ENCODE measurements around the gene IMMP2L. TPM values are rescaled to one million over a fixed set of nuclear protein-coding genes. Genes with fewer than 3 reads are reported as not detected.

Gene IMMP2L
- total and polyA plus RNA-seq, 2 of the 4 experiments (the other 2 are of a cell fraction), result 5.8 to 9.3 TPM

DNA sequence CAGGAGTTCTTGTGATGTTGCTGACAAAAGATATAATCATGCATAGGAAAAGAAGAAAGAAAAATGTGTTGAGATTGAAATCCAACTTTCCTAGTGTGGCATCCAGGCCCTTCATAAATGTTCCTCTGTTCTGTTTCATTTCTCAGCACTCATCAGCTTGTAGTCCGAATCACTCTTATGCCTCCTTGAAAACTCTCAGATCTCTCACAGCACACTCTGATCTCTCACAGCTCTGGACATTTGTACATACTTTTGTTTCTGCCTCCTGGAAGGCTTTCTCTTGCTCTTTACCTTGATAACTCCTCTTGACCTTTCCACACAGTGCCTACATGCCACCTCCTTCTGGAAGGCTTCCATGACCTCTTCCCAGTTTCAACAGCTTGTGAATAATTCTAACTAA is 880.4 kb downstream of the IMMP2L start:
- Histone ChIP-seq H3K14ac (replicated peaks; ENCODE audit: low read depth, low read length) (no peak overlapping the region), H4K5ac (ENCODE audit: low read depth, low read length) (no peak overlapping the region), H3K4me3 (ENCODE audit: insufficient read depth, low read depth, low read length) (no peak overlapping the region), H2AK5ac (ENCODE audit: low read depth, low read length) (no peak overlapping the region), H2BK20ac (ENCODE audit: low read depth, low read length) (no peak overlapping the region), H3K36me3 (ENCODE audit: control insufficient read depth, insufficient read depth, low read length) (no peaks in the 10 kb centered on the region), H4K8ac (ENCODE audit: low read depth in 2 of 2, low read length in 2 of 2) (no peak overlapping the region), H2BK5ac (ENCODE audit: low read depth, low read length, poor library complexity, severe bottlenecking) (no peak overlapping the region), H3K27me3 (ENCODE audit: control insufficient read depth, insufficient read depth, low read length) (no peaks in the 10 kb centered on the region), H3K9me1 (ENCODE audit: insufficient read depth, low read length) (no peaks in the 10 kb centered on the region; the same call in 1 of the 2 replicates), H3K4ac (ENCODE audit: low read depth, low read length) (no peak overlapping the region), H2AK9ac (replicated peaks; ENCODE audit: low read depth, low read length, poor library complexity) (no peak overlapping the region), H3K9ac (ENCODE audit: low read depth, low read length) (no peak overlapping the region), H3K9me3 (ENCODE audit: control insufficient read depth, insufficient read depth, low read length) (no peaks in the 10 kb centered on the region), H3K79me1 (ENCODE audit: low read depth in 1 of 2, low read length in 2 of 2) (no peaks in the 10 kb centered on the region), H3K4me2 (ENCODE audit: low read depth, low read length) (no peak overlapping the region), H4K91ac (ENCODE audit: insufficient read depth, low read depth, low read length) (no peak overlapping the region), H3K18ac (ENCODE audit: low read depth, low read length) (no peak overlapping the region), H3K27ac (ENCODE audit: insufficient read depth, low read length) (no peak overlapping the region), H3K56ac (ENCODE audit: extremely low read depth, insufficient read depth, low read length) (no peak overlapping the region), H3K23ac (ENCODE audit: low read depth, low read length) (no peak overlapping the region), H2BK15ac (ENCODE audit: low read depth, low read length) (no peak overlapping the region), H2AFZ (replicated peaks; ENCODE audit: low read length, poor library complexity) (no peak overlapping the region), H4K20me1 (ENCODE audit: insufficient read depth, low read length) (no peaks in the 10 kb centered on the region), H2BK120ac (ENCODE audit: low read depth, low read length) (no peak overlapping the region), H3K4me1 (ENCODE audit: control insufficient read depth, insufficient read depth, low read length) (peaks cover 2% of the 10 kb centered on the region; the same call in 1 of the 2 replicates)
- no peak for TF ChIP-seq USF2 (IDR thresholded peaks at IDR 0.05; ENCODE audit: low read depth, low read length)
- TF ChIP-seq CHD1 (IDR thresholded peaks at IDR 0.05; ENCODE audit: low read depth, low read length), result no peak
- TF ChIP-seq MAFK (IDR thresholded peaks at IDR 0.05; ENCODE audit: low read depth, low read length), result no peak
- TF ChIP-seq ELK1 (IDR thresholded peaks at IDR 0.05; ENCODE audit: borderline replicate concordance, low read depth, low read length), result no peak
- no peak for TF ChIP-seq CEBPB (IDR thresholded peaks at IDR 0.05; ENCODE audit: low read depth, low read length)
- TF ChIP-seq MXI1 (IDR thresholded peaks at IDR 0.05; ENCODE audit: borderline replicate concordance, low read depth, low read length), result no peak
- intact Hi-C loops (cut with micrococcal nuclease), result no loop called here
- dilution Hi-C loops (cut with HindIII; ENCODE audit: low sequenced_read_pairs, unreplicated experiment), result no loop called here
- ATAC-seq (ENCODE audit: low read depth), result no peak
- CTCF ChIA-PET, result interaction anchor here (0.6 kb wide), 1 partner anchor 499 kb away, joined by 4 read pairs; no protein-coding TSS in a partner anchor
- WGBS, 2 experiments (ENCODE audit: extremely low coverage in 2 of 2, insufficient read length in 1 of 2), result 58% methylated on average over 1 of the region's 1 CpG; no CpG with 5 or more reads in 1 of the 2 experiments
- in situ Hi-C loops (cut with MboI; ENCODE audit: low sequenced_read_pairs), result no loop called here
- no TSS peak for BruUV-seq (replicated peaks)
- POLR2A ChIA-PET (ENCODE audit: unreplicated experiment), result no interaction called here
- no peak for DNase-seq
